Fibroblast of mammary gland (primary cell): Measurements from ENCODE around the gene CERK.

Experiments used
- DNase-seq: peaks from one replicate; pipeline ENCODE4 v3.0.0-alpha.2; 2010; ENCODE audit warnings: low read depth
- H3K4me3 ChIP-seq: 2 replicates; pipeline ENCODE4 v1.5.1; 2011; ENCODE audit warnings: low read depth, mild to moderate bottlenecking, low read length, moderate library complexity; ENCODE audit not compliant: control insufficient read depth
- CTCF ChIP-seq: conservative IDR thresholded peaks from 2 replicates; pipeline ENCODE4 v1.5.1; 2011; ENCODE audit warnings: low read depth, low read length, inconsistent platforms; ENCODE audit not compliant: control insufficient read depth, insufficient read depth

CERK gene

GRCh38 chr22:46744581-46744980 lies 6.5 kb upstream of the CERK start:
- no peak for TF ChIP-seq CTCF
- no peak overlapping the region for H3K4me3 ChIP-seq
- no peak for DNase-seq

- TF ChIP-seq CTCF: no peak
- no peak overlapping the region for H3K4me3 ChIP-seq
- DNase-seq: no peak
These were observed 4.6 kb upstream of the CERK start for GRCh38 chr22:46742576-46743221.

GRCh38 chr22:46741974-46742519 lies 4.0 kb upstream of the CERK start:
- DNase-seq: no peak
- H3K4me3 ChIP-seq: no peak overlapping the region
- no peak for TF ChIP-seq CTCF

- DNase-seq: no peak
- H3K4me3 ChIP-seq: no peak overlapping the region
- TF ChIP-seq CTCF: no peak
These were observed 3.1 kb upstream of the CERK start for GRCh38 chr22:46740910-46741780.

GRCh38 chr22:46739094-46739870 lies 1.2 kb upstream of the CERK start:
- TF ChIP-seq CTCF: peak; percentile 14
- H3K4me3 ChIP-seq: peak overlapping the region; percentile 49
- peak; percentile 56 for DNase-seq

- peak overlapping the region; percentile 49 for H3K4me3 ChIP-seq
- no peak for TF ChIP-seq CTCF
- peak; percentile 36 for DNase-seq
These were observed 618 bp upstream of the CERK start for GRCh38 chr22:46738647-46739093.
